ENCODE measurements around the gene LIN54. TPM values are rescaled to one million over a fixed set of nuclear protein-coding genes. Genes with fewer than 3 reads are reported as not detected.

The LIN54 gene
- total and polyA plus RNA-seq, 9 of the 15 experiments (the other 6 are each of a cell fraction or from before 2014, with no cell fraction given) = 2.2 to 22.5 (median 15.8) TPM

GRCh38 chr4:83034630-83035494 is 24.2 kb upstream of the LIN54 start, which contains the start of gene COPS4 (continued):
- TF ChIP-seq ZMIZ1 (IDR thresholded peaks at IDR 0.05; ENCODE audit: low read depth in 2 of 2, low read length in 2 of 2) = peak in 1 of 2 experiments; percentile 92; a peak in 3 of 4 replicates
- no peak for TF ChIP-seq SAFB (IDR thresholded peaks at IDR 0.05; ENCODE audit: borderline replicate concordance, low read depth, low read length)
- TF ChIP-seq TCF7L2 (IDR thresholded peaks at IDR 0.05; ENCODE audit: low read depth, low read length) = 0 out of 2 replicates have a peak, but pooled peaks have one; percentile 18
- 0 out of 2 replicates have a peak, but pooled peaks have one; percentile 42 for TF ChIP-seq ATF4 (CRISPR knock-in tag; IDR thresholded peaks at IDR 0.05)
- TF ChIP-seq PKNOX1 (IDR thresholded peaks at IDR 0.05) = peak; percentile 76
- 0 out of 2 replicates have a peak, but pooled peaks have one; percentile 51 for TF ChIP-seq MYNN (IDR thresholded peaks at IDR 0.05)
- TF ChIP-seq MYNN (CRISPR knock-in tag; IDR thresholded peaks at IDR 0.05) = no peak
- TF ChIP-seq GMEB1 (CRISPR knock-in tag; IDR thresholded peaks at IDR 0.05) = no peak; the same call in 1 of the 2 replicates
- TF ChIP-seq ASH1L (IDR thresholded peaks at IDR 0.05; ENCODE audit: borderline replicate concordance, low read depth, partially characterized antibody) = peak; percentile 64
- TF ChIP-seq EZH2 (IDR thresholded peaks at IDR 0.05; ENCODE audit: borderline replicate concordance, low read depth, low read length) = no peak
- no peak for TF ChIP-seq ZNF124 (CRISPR knock-in tag; IDR thresholded peaks at IDR 0.05)
- no peak for TF ChIP-seq ZNF184 (CRISPR knock-in tag; IDR thresholded peaks at IDR 0.05)
- TF ChIP-seq LARP7 (IDR thresholded peaks at IDR 0.05) = no peak
- peak; percentile 78 for TF ChIP-seq FOS (IDR thresholded peaks at IDR 0.05; ENCODE audit: extremely low read depth, insufficient read length)
- no peak for TF ChIP-seq MEF2D (tag; conservative IDR thresholded peaks at IDR 0.05; ENCODE audit: low read depth)
- no peak for TF ChIP-seq SPI1 (IDR thresholded peaks at IDR 0.05; ENCODE audit: borderline replicate concordance, low read depth, low read length)
- TF ChIP-seq TGIF2 (CRISPR knock-in tag; IDR thresholded peaks at IDR 0.05) = no peak
- no peak for TF ChIP-seq MAFG (tag; conservative IDR thresholded peaks at IDR 0.05)
